ENCODE measurements around the gene IGSF9B. TPM values are rescaled to one million over a fixed set of nuclear protein-coding genes. Genes with fewer than 3 reads are reported as not detected.
A peak's percentile ranks its signal among the peaks of the same experiment; 100 is the strongest.

IGSF9B gene
- total and polyA plus RNA-seq, 2 experiments from 2014 or later = 1.7 to 5.9 TPM

DNA sequence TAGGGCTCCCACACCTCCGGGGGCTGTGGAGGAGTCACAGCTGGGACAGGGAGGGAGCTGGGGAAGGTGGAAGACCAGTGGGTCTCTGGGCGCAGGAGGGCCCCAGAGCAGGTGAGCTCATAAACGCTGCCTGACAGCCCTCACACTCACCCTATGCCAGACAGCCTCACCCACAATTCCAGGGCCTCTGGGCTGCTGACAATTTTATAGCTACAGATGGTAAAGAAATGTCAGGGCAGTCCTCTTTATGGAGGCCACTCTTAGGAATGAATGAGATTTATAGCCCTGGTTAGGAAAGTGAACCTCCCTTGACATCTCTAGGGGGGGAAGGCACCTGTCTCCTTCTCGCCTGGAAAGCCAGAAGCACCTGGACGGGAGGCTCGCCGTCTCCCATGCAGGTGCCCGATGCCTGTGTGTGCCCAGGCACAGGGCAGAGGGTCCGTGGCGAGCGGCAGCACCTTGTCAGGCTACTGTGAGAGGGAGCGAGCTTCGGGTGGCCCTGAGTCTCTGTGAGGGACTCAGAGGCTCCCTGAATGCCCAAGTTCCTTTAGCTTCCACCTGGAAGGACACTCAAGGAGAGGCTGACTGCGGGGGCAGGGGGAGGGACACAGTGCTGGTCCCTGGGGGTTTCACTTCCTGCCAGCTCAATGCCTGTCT is 39.9 kb downstream of the IGSF9B start:
- no peaks in the 10 kb centered on the region for H3K4me1 ChIP-seq (ENCODE audit: low read depth)
- TF ChIP-seq, protein P1, sequence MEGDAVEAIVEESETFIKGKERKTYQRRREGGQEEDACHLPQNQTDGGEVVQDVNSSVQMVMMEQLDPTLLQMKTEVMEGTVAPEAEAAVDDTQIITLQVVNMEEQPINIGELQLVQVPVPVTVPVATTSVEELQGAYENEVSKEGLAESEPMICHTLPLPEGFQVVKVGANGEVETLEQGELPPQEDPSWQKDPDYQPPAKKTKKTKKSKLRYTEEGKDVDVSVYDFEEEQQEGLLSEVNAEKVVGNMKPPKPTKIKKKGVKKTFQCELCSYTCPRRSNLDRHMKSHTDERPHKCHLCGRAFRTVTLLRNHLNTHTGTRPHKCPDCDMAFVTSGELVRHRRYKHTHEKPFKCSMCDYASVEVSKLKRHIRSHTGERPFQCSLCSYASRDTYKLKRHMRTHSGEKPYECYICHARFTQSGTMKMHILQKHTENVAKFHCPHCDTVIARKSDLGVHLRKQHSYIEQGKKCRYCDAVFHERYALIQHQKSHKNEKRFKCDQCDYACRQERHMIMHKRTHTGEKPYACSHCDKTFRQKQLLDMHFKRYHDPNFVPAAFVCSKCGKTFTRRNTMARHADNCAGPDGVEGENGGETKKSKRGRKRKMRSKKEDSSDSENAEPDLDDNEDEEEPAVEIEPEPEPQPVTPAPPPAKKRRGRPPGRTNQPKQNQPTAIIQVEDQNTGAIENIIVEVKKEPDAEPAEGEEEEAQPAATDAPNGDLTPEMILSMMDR (IDR thresholded peaks at IDR 0.05; ENCODE audit: low read depth, low read length) = no peak
- DNase-seq (ENCODE audit: low read depth in 1 of 2, low spot score in 1 of 2) = no peak
- no peak overlapping the region for H3K27ac ChIP-seq
- no peaks in the 10 kb centered on the region for H3K36me3 ChIP-seq
- no peaks in the 10 kb centered on the region for H3K9me3 ChIP-seq (ENCODE audit: low read depth)
- H3K4me3 ChIP-seq = no peak overlapping the region
- peaks cover 12% of the 10 kb centered on the region for H3K27me3 ChIP-seq

DNA sequence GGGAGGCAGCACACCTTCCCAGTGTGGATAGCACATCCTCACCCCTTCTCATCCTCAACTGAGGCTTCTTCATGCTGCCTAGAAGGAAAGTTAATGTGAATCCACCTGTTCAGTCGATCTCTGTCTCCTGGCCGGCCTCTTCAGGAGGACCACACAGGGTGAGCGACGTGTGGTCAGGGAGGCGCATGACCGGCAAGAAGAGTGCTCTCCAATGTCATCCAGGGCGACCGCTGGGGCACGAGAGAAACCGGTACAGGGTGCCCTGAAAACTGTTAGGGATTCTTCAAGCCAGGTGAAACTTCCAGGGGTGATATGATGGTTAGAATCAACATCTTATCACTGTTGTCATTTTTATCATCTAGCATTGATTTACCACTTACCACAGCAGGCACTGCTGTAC is 43.0 kb downstream of the IGSF9B start:
- no peaks in the 10 kb centered on the region for H3K36me3 ChIP-seq
- no peaks in the 10 kb centered on the region for H3K4me1 ChIP-seq (ENCODE audit: low read depth)
- peaks cover 12% of the 10 kb centered on the region for H3K27me3 ChIP-seq
- no peaks in the 10 kb centered on the region for H3K9me3 ChIP-seq (ENCODE audit: low read depth)
- H3K27ac ChIP-seq = no peak overlapping the region
- TF ChIP-seq, protein P1 (IDR thresholded peaks at IDR 0.05; ENCODE audit: low read depth, low read length) = no peak
- DNase-seq (ENCODE audit: low read depth in 1 of 2, low spot score in 1 of 2) = no peak
- no peak overlapping the region for H3K4me3 ChIP-seq

DNA sequence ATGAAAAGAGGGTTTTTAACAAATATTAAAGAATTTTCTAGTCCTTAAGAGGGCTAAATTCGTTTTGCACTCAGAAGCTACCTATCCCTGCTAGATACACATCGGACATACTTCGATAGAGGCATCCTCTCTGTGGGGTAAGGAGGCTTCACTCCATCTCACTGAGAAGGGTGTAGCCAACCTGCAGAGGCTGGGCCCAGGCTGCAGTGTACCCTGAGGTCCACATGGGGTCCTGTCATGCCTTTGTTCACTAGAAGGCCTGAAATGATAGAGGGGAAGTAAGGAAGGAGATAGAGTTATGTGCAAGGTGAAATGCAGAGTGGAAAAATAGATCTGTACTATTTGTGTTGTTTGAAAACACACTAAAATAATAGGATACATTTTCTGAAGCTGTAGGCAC is 45.6 kb downstream of the IGSF9B start:
- no peak for DNase-seq (ENCODE audit: low read depth in 1 of 2, low spot score in 1 of 2)
- TF ChIP-seq, protein P1 (IDR thresholded peaks at IDR 0.05; ENCODE audit: low read depth, low read length) = peak; percentile 24
- H3K27me3 ChIP-seq = no peaks in the 10 kb centered on the region
- no peak overlapping the region for H3K4me3 ChIP-seq
- no peaks in the 10 kb centered on the region for H3K9me3 ChIP-seq (ENCODE audit: low read depth)
- no peak overlapping the region for H3K27ac ChIP-seq
- H3K4me1 ChIP-seq (ENCODE audit: low read depth) = no peaks in the 10 kb centered on the region
- no peaks in the 10 kb centered on the region for H3K36me3 ChIP-seq

DNA sequence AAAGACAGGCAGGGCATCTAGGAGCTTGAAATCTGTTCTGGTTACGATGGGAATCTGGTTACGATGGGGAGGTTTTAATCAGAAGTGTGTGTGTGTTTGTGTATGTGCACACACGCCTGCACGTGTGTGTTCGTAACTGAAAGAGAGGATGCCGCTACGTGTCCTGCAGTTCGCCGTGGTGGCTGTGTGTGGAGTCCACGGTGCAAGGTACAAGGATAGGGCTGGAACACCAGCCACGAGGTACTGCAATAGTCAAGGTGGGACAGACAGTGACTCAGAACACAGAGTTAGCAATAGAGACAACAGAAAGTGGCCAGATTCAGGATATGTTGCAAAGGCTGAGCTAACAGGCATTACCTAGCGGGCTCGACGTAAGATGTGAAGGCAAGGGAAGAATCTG is 46.7 kb downstream of the IGSF9B start:
- no peaks in the 10 kb centered on the region for H3K4me1 ChIP-seq (ENCODE audit: low read depth)
- no peak for DNase-seq (ENCODE audit: low read depth in 1 of 2, low spot score in 1 of 2)
- no peak overlapping the region for H3K27ac ChIP-seq
- H3K27me3 ChIP-seq = no peaks in the 10 kb centered on the region
- TF ChIP-seq, protein P1 (IDR thresholded peaks at IDR 0.05; ENCODE audit: low read depth, low read length) = no peak
- no peaks in the 10 kb centered on the region for H3K36me3 ChIP-seq
- H3K9me3 ChIP-seq (ENCODE audit: low read depth) = no peaks in the 10 kb centered on the region
- no peak overlapping the region for H3K4me3 ChIP-seq

DNA sequence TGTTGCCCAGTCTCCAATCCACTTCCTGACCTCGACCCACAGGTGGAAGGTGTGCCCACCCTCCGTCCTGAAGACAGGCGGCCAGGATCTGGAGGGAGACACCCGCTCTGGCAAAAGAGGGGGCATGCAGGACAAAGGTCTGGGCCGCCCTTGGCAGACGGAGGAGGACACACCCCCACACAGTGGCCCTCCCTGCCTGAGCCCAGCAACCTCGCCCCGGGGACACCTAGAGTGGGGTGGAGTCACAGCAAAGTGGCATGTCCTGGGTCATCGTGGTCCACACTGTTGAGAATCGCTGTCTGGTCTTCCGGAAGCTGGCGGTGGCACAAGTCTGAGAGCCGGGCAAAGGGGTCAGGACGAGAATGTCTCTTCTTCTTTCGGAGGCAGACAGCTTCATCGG is 47.9 kb downstream of the IGSF9B start:
- no peaks in the 10 kb centered on the region for H3K36me3 ChIP-seq
- no peaks in the 10 kb centered on the region for H3K9me3 ChIP-seq (ENCODE audit: low read depth)
- no peak overlapping the region for H3K27ac ChIP-seq
- no peaks in the 10 kb centered on the region for H3K4me1 ChIP-seq (ENCODE audit: low read depth)
- TF ChIP-seq, protein P1 (IDR thresholded peaks at IDR 0.05; ENCODE audit: low read depth, low read length) = no peak
- H3K4me3 ChIP-seq = no peak overlapping the region
- DNase-seq (ENCODE audit: low read depth in 1 of 2, low spot score in 1 of 2) = no peak
- no peaks in the 10 kb centered on the region for H3K27me3 ChIP-seq

All from cardiac muscle cell (in vitro differentiated cells and primary cell).